Osteoblast (primary cell): Measurements from ENCODE around the gene ZDHHC8. TPM values are rescaled to one million over a fixed set of nuclear protein-coding genes. Genes with fewer than 3 reads are reported as not detected.

ENCODE experiments used
- DNase-seq: peaks from one replicate; pipeline ENCODE4 v3.0.0; 2011; ENCODE audit warnings: low spot score, mixed read lengths; ENCODE audit not compliant: insufficient read length; ENCODE audit errors: missing footprints
- H2AFZ ChIP-seq: 2 replicates; pipeline ENCODE4 v1.6.0; 2011; ENCODE audit warnings: mild to moderate bottlenecking, low read length
- H3K27ac ChIP-seq: 2 replicates; pipeline ENCODE4 v1.5.1; 2011; ENCODE audit warnings: mild to moderate bottlenecking, low read depth, low read length, moderate library complexity
- H3K27me3 ChIP-seq: 2 replicates; pipeline ENCODE4 v1.6.0; 2012; ENCODE audit warnings: mild to moderate bottlenecking, control low read depth, inconsistent platforms, low read length, moderate library complexity; ENCODE audit not compliant: insufficient read depth
- H3K36me3 ChIP-seq: 2 replicates; pipeline ENCODE4 v1.5.1; 2011; ENCODE audit warnings: mild to moderate bottlenecking, low read length, control low read depth, moderate library complexity; ENCODE audit not compliant: insufficient read depth
- H3K4me1 ChIP-seq: 2 replicates; pipeline ENCODE4 v1.5.1; 2011; ENCODE audit warnings: mild to moderate bottlenecking, low read length, control low read depth, moderate library complexity; ENCODE audit not compliant: insufficient read depth
- H3K4me2 ChIP-seq: 2 replicates; pipeline ENCODE4 v1.6.0; 2011; ENCODE audit warnings: mild to moderate bottlenecking, low read length; ENCODE audit not compliant: insufficient read depth
- H3K4me3 ChIP-seq: fragments of 200-600 bp; sonication (generic); 3 replicates; pipeline ENCODE4 v1.5.1; 2012; ENCODE audit warnings: mild to moderate bottlenecking, low read length, inconsistent platforms; ENCODE audit not compliant: insufficient read depth
- H3K79me2 ChIP-seq: 2 replicates; pipeline ENCODE4 v1.6.0; 2012; ENCODE audit warnings: mild to moderate bottlenecking, low read length, control low read depth, inconsistent platforms; ENCODE audit not compliant: insufficient read depth
- H3K9me3 ChIP-seq: 2 replicates; pipeline ENCODE4 v1.5.1; 2011; ENCODE audit warnings: low read depth, low read length, control low read depth
- H4K20me1 ChIP-seq: 2 replicates; pipeline ENCODE4 v1.6.0; 2012; ENCODE audit warnings: mild to moderate bottlenecking, low read length, control low read depth; ENCODE audit not compliant: insufficient read depth
- CTCF ChIP-seq: IDR thresholded peaks from 2 replicates; pipeline ENCODE4 v1.5.1; 2011; ENCODE audit warnings: mild to moderate bottlenecking, low read depth, low read length, moderate library complexity; ENCODE audit errors: extremely low read depth
- total RNA-seq: library from RNA; depleted of rRNA; stranded (reverse); fragments of >200 nt; gene quantifications from 2 replicates; pipeline ENCODE4 v1.2.3, GENCODE V29; 2012

Gene ZDHHC8
- total RNA-seq, 1 donor, result 9.8 TPM

GRCh38 chr22:20136603-20136873 is 4.9 kb downstream of the ZDHHC8 start:
- DNase-seq, result no peak
- peaks cover 21% of the 10 kb centered on the region for H3K4me1 ChIP-seq

GRCh38 chr22:20137113-20137512 is 5.5 kb downstream of the ZDHHC8 start:
- peaks cover 27% of the 10 kb centered on the region for H3K4me1 ChIP-seq
- H3K27ac ChIP-seq, result no peak overlapping the region
- no peak for TF ChIP-seq CTCF
- peaks cover 54% of the 10 kb centered on the region for H4K20me1 ChIP-seq
- H3K4me3 ChIP-seq, result no peak overlapping the region
- no peaks in the 10 kb centered on the region for H3K27me3 ChIP-seq
- peaks cover 86% of the 10 kb centered on the region for H3K79me2 ChIP-seq
- H3K36me3 ChIP-seq, result peaks cover 5% of the 10 kb centered on the region
- no peak overlapping the region for H3K4me2 ChIP-seq
- DNase-seq, result no peak
- no peaks in the 10 kb centered on the region for H3K9me3 ChIP-seq
- H2AFZ ChIP-seq, result no peak overlapping the region

More at GRCh38 chr22:20136603-20136873, 4.9 kb downstream of the ZDHHC8 start:
- Histone ChIP-seq H3K27ac (no peak overlapping the region), H3K4me2 (no peak overlapping the region), H2AFZ (no peak overlapping the region), H3K36me3 (peaks cover 5% of the 10 kb centered on the region), H3K4me3 (no peak overlapping the region), H3K9me3 (no peaks in the 10 kb centered on the region), H4K20me1 (peaks cover 54% of the 10 kb centered on the region), H3K27me3 (no peaks in the 10 kb centered on the region), H3K79me2 (peaks cover 89% of the 10 kb centered on the region)
- no peak for TF ChIP-seq CTCF

GRCh38 chr22:20137671-20138416 is 6.2 kb downstream of the ZDHHC8 start:
- Histone ChIP-seq H3K27me3 (no peaks in the 10 kb centered on the region), H3K9me3 (no peaks in the 10 kb centered on the region), H3K4me3 (no peak overlapping the region), H3K36me3 (peaks cover 5% of the 10 kb centered on the region), H3K4me1 (peaks cover 26% of the 10 kb centered on the region), H2AFZ (no peak overlapping the region), H4K20me1 (peaks cover 50% of the 10 kb centered on the region), H3K4me2 (no peak overlapping the region), H3K79me2 (peaks cover 81% of the 10 kb centered on the region), H3K27ac (no peak overlapping the region)
- no peak for TF ChIP-seq CTCF
- no peak for DNase-seq

- no peak overlapping the region for H3K27ac ChIP-seq
- no peak overlapping the region for H2AFZ ChIP-seq
- no peak for DNase-seq
- no peak overlapping the region for H3K4me3 ChIP-seq
- H4K20me1 ChIP-seq, result peaks cover 48% of the 10 kb centered on the region
- peaks cover 5% of the 10 kb centered on the region for H3K36me3 ChIP-seq
- peaks cover 79% of the 10 kb centered on the region for H3K79me2 ChIP-seq
- H3K9me3 ChIP-seq, result no peaks in the 10 kb centered on the region
- peaks cover 23% of the 10 kb centered on the region for H3K4me1 ChIP-seq
- H3K27me3 ChIP-seq, result no peaks in the 10 kb centered on the region
- no peak overlapping the region for H3K4me2 ChIP-seq
- TF ChIP-seq CTCF, result no peak
Observed at GRCh38 chr22:20138417-20138738, 6.8 kb downstream of the ZDHHC8 start.
